HG03135 (cell line): ENCODE data around the gene ERGIC1.

Experiments
- ATAC-seq: cut with Tn5 transposase; IDR thresholded peaks from one replicate; pipeline ENCODE4 v1.9.1; 2021; ENCODE audit warnings: mild to moderate bottlenecking, moderate library complexity; ENCODE audit not compliant: unreplicated experiment

Gene ERGIC1

DNA sequence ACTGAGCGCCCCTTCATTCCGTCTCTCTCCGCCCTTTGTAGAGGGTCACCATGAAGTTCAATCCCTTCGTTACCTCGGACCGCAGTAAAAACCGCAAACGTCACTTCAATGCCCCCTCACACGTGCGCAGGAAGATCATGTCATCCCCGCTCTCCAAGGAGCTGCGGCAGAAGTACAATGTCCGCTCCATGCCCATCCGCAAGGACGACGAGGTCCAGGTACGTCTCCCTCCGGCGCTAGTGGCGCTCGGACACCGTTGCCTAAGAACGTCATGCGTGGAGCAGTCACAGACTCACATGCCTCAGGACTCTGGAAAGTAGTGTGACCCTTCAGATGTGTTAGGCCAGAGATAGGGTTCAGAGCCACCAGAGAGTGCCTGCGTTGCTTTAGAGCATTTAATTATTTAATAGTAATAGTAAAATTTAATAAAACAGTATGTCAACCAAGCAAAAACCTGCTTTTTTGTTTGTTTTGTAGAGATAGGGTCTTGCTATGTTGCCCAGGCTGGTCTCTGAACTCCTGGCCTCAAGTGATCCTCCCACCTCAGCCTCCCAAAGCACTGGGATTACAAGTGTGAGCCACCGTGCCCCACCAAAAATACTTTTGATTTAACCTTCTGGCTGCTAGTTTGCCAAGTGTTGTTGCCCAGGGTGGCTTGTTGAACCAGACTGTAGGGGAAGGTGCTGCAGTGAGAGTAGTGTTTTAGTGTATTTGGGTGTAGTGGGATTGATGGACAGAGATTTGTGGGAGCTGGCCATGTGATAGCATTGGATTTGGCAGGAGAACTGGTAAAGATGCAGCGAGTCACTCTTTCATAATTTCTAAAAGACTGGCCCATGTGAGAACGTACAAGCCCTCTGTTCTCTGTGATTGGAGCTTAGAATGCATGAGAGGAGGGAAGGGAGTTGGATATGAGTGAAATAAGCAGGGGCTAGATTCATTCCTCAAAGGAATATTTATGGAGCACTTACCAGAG, 126.1 kb downstream of the ERGIC1 start:
- ATAC-seq: no peak

GRCh38 chr5:172969921-172970320, 135.9 kb downstream of the ERGIC1 start:
- ATAC-seq: no peak

GRCh38 chr5:172971482-172971881, 137.4 kb downstream of the ERGIC1 start:
- no peak for ATAC-seq

GRCh38 chr5:172972552-172972951, 138.5 kb downstream of the ERGIC1 start:
- no peak for ATAC-seq

- no peak for ATAC-seq
Observed at GRCh38 chr5:172973127-172973916, 139.3 kb downstream of the ERGIC1 start.

GRCh38 chr5:172973931-172974330, 139.9 kb downstream of the ERGIC1 start:
- no peak for ATAC-seq

DNA sequence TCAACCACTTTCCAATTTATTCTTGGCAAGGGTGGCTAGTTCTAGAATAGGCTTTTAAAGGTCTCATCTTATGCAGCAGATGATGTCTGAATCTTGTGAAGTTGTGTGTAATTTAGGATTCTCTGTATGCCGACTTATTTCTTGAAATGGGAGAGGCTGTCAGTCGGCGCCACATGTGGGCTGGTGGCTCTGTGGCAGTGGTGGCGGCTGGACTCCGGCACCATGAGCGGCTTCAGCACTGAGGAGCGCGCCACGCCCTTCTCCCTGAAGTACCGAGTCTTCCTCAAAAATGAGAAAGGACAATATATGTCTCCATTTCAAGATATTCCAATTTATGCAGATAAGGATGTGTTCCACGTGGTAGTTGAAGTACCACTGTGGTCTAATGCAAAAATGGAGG, 141.2 kb downstream of the ERGIC1 start:
- no peak for ATAC-seq

DNA sequence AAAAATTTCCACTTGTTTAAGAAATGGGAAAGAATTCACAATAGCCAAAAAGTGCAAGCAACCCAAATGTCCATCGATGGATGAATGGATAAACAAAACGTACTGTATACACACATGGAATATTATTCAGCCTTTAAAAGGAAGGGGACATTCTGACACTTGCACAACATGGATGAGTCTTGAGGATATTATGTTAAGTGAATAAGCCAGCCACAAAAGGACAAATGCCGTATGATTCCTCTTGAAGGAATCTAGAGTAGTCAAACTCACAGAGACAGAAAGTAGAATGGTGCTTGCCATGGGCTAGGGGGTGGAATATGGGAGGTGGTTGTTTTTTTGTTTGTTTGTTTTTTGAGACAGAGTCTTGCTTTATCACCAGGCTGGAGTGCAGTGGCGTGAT, 145.7 kb downstream of the ERGIC1 start:
- ATAC-seq: no peak

DNA sequence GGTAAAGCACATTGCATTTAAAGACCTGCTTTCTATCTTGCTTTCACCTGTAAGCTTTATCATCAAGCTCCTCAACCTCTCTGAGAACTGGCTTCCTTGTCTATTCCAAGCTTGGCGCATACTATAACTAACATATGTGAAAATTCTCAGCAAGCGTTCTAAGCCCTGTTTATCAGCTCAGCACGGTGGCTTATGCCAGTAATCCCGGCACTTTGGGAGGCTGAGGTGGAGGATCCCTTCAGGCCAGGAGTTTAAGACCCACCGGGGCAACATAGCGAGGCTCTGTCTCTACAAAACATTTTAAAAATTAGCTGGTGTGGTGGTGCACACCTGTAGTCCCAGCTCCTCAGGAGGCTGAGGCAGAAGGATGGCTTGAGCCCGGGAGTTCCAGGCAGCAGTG, 147.9 kb downstream of the ERGIC1 start:
- no peak for ATAC-seq

- ATAC-seq: peak; percentile 90
Observed at GRCh38 chr5:172983542-172984243, 149.6 kb downstream of the ERGIC1 start, which contains the start of gene ATP6V0E1. ATP6V0E1 (plus strand) TSS chr5:172983771; CDS start chr5:172983861, 90 bp downstream.

- ATAC-seq: peak; percentile 75
Observed at GRCh38 chr5:172984244-172984953, 150.3 kb downstream of the ERGIC1 start.

DNA sequence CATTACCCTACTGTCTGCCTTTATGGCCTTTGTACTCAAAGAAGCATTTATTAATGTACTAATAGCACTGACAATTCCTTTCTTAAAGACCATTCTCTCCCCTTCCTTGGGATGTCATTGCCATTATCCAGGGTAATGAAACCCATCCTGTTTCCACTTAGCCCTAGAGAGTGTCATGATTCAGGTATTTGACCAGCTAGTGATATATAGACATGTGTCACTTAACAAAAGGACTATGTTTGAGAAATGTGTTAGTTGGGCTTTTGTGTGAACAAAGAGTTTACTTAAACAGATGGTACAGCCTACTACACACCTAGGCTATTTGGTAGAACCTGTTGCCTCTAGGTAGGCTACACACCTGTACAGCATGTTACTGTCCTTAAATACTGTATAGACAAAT, 151.5 kb downstream of the ERGIC1 start:
- no peak for ATAC-seq

DNA sequence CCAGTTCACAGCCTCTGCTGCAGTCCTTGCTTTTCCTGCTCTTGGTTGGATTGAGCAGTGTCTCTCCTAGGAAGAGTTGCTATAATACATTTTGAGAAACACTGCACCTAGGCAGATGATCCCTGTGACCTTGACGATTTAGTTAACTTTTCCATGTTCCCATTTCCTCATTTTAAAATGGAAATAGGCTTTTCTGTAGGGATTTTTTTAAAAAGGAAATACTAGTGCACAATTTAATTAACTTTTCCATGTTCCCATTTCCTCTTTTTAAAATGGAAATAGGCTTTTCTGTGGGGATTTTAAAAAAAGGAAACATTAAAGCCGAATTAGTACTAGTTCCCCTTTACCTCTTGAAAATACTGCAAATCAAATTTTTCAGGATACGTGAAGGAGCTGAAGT, 154.2 kb downstream of the ERGIC1 start:
- no peak for ATAC-seq

- ATAC-seq: no peak
Observed at GRCh38 chr5:172990776-172991175, 156.7 kb downstream of the ERGIC1 start.

- ATAC-seq: no peak
Observed at GRCh38 chr5:172994405-172994804, 160.4 kb downstream of the ERGIC1 start.

DNA sequence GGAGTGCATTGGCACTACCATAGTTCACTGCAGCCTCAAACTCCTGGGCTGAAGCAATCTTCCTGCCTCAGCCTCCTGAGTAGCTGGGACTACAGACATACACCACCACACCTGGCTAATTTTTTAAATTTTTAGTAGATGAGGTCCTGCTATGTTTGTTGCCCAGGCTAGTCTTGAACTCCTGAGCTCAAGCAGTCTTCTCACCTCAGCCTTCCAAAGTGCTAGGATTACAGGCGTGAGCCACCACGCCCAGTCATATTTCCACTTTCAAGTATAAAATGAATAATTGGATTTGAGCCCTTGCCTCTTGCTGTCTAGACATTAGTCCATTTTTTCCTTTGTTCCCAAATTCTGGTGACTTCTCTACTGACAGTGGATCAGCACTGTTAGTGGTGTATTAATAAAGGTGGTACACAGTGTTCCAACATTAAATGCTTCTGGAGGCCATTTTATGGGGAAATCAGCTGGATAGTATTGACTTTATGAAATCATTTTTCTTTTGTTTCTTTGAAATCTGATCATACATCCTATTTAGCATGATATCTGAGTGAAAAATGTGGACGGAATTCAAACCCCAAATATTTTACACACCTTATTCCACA, 165.4 kb downstream of the ERGIC1 start:
- no peak for ATAC-seq

GRCh38 chr5:172999974-173000373, 165.9 kb downstream of the ERGIC1 start:
- ATAC-seq: no peak

GRCh38 chr5:173001229-173001841, 167.3 kb downstream of the ERGIC1 start:
- ATAC-seq: peak; percentile 75
